HL-60/S4 treated with phorbol 12-myristate 13-acetate at 8.2 ng/mL for 4 days and 3 days (cell line): ENCODE results near the gene STARD7.
"Not testable (repeated sequence)": the region's sequence is repeated elsewhere in the genome, so short reads cannot be mapped to it uniquely, and the experiment has no call there.

Experiments
- in situ Hi-C: fragments of 300-500 bp; cut with MboI; formaldehyde crosslinking; loops from 2 replicates; pipeline ENCODE4 v1.15.0; 2022; ENCODE audit warnings: low sequenced_read_pairs

Gene STARD7

DNA sequence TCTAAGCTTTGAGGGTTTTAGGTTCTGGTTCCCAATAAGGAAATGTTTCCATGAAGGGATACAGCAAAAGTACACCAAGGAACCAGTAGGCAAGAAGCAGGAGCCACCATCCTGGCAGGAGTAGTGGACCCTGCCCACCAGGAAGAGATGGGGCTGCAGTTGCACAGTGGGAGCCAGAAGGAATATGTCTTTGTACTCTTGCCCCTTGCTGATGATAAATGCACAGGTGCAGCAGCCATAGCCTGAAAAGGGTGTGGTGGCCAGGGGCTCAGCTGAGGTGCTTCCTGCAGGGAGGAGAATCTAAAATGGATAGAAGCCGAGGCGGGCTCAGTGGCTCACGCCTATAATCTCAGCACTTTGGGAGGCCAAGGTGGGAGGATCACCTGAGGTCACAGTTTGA lies 29.6 kb upstream of the STARD7 start:
- in situ Hi-C loops: no loop called here

DNA sequence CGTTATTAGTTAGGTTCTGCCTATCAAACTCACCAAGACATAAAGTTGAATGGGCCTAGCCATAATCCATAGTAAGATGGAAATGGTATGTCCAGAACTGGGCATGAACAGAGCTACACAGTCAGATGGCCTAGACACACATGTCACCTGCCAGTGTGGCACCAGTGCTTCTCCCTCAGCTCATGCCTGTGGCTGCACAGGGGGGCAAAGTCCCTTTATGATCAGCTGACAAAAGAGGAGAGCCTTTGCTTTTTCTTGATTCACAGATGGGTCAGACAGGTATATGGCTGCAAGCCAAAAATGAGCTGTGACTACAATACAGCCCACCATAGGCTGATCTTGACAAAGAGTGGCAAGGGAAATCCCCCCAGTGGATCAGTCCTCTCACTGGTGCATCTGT lies 28.3 kb upstream of the STARD7 start:
- in situ Hi-C loops: no loop called here

DNA sequence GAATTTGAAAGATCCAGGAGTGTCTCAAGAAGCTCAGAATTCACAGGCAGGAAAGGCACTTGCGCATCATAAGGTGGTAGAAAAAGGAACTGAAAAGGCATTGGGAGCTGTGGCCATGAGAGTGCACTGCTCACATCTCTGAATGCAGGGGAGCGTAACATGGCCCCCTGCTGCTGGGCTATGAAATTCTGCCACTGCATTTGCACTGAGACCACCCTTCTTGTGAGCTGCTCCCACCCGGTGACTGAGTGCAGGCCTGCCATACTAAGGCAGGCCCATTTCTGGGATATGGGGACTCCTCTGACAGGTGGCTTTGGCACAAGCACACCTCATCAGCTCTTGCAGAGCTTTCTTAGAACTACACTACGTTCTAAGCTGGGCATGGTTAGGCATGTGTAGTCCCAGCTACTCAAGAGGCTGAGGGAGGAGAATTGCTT lies 25.3 kb upstream of the STARD7 start:
- in situ Hi-C loops: no loop called here

DNA sequence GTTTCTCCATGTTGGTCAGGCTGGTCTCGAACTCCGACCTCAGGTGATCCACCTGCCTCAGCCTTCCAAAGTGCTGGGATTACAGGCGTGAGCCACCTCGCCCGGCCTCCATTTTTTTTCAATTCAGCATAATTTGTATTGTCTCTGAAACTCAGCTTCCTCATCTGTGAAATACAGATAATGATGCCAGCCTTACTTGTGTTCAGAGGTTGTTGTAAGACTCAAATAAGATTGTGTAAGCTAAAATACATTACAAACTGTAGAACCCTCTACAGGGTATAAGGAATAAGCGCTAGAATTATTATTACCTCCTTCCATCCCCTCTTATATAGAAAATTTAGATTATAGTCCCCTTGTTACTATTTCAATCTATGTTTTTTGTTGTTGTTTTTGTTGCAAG lies 24.8 kb upstream of the STARD7 start:
- in situ Hi-C loops: no loop called here

DNA sequence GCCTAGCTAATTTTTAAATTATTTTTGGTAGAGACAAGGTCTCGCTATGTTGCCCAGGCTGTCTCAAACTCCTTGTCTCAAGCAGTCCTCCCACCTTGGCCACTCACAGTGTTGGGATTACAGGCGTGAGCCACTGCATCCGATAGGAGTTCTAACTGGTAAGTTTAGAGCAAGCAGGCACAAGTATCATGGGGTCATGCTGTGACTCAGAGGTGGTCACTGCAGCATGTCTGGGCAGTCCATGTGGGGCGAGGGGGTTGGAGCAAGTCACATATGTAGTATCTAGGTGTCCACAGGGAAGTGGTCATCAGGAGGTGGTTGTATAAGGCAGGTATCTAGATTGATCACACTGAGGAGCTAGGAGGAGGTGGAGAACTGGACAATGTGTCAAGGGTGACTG lies 22.7 kb upstream of the STARD7 start:
- in situ Hi-C loops: no loop called here

DNA sequence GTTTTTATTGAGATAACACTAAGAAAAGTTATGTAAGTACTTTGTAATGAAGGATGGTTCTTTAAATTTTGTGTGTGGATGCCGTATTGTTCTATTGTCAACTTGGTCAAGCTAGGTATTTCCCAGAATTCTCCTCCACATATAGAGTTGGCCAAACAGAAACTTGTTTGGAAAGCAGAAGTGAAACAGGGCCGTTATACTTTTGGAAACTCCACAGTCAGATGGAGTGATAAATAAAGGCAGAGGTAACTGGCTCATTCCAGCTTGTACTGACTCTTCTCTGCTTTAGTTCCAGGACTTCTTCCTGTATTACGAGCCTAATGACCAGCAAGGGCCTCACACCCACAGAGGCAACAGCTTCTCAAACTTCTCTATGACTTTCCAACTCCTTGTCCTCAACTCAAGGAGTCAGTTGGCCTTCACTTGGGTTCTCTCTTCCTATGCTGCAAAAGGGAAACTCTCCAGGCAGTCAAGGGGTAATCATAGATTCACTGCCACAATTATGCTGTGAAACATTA lies 16.4 kb upstream of the STARD7 start:
- in situ Hi-C loops: no loop called here

DNA sequence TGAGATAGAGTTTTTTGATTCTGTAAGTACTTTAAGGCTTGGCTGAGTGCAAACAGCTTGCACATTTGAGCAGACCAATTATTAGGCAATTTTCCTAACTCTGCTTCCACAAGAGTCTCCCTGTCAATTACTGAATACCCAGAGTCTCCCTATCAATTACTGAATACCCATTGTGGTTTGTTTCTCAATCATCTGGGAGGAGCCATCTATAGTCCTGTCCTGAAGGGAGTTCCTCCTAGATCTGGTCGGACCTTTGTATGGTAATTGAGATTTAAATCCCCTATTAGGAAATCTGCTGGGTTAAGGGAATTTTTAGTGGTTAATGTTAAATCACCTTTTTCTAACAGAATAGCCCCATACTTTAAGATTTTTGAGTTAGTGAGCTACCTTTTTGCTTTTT lies 12.5 kb upstream of the STARD7 start:
- in situ Hi-C loops: not testable (repeated sequence)

DNA sequence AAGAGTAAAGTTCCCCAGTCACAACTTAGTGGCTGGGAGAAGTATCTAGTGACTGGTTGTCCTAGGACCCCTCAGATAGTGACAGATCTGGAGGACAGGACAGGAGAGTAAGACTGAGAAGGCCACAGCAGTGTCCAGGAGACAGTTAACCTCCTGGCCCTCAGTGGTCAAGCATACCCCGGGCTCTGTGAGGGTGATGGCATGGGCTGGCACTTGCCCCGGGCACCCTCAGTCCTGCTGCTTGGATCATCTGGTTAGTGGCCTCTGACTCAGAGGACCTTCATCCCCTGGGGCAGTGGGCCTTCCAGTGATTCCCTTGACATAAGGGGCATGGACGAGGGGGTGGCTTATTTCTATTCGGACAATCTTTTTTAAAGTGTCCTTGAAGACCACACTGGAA lies 11.3 kb upstream of the STARD7 start:
- in situ Hi-C loops: not testable (repeated sequence)

DNA sequence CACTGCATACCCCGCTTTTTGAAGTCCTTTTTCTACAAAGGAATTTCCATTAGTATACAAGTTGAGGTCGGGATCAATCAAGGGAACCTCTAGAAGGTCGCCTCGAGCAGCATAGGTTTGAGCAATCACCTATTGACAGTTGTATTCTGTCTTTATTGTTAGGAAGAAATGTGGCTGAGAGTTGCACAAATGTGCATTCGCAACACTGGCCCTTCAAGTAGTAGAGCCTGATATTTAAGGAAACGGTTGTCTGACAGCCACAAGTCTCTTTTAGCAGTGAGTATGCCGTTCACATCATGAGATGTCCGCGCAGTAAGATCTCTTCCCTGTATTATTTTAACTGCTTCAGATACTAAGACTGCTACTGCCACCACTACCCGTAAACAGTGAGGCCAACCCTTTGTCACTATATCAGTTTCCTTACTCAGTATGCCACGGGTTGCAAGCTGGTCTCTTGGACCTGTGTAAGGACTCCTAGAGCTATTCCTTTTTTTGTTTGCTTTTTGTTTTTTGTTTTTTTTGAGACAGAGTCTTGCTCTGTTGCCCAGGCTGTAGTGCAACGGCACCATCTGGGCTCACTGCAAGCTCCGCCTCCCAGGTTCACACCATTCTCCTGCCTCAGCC lies 10.0 kb upstream of the STARD7 start:
- in situ Hi-C loops: no loop called here

DNA sequence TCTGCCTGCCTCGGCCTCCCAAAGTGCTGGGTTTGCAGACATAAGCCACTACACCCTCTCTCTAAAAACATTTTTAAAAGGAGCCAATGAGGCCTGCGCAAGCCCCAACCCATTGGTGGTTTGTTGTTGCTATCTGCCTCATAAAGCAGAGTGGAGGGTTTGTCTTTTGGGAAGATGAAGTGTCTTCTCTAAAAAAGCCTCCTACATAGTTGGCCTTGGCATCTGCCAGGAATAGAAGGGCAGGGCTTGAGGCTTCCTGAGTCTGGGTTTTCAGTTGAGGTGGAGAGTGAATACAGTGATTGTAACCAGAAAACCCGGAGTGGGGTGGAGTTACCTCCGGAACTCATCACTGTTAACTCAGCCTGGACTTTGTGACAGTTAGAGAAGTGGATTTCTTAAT lies 5.9 kb upstream of the STARD7 start:
- in situ Hi-C loops: no loop called here

DNA sequence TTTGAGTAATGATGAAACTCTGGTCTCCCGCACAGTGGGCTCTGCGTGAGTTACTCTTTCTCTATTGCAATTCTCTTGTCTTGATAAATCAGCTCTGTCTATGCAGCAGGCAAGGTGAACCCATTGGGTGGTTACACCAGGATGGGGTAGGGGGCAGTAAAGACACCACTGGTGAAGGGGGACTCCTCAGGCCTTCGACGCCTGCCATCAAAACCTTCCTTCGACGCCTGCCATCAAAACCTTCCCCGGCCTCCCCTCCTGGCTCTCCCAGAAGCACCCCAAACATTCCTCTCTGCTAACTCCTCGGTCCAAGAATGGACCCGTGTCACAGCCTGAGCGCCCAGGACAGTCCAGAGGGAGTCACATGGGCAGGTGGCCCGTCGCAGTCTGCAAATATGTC lies 4.8 kb upstream of the STARD7 start:
- in situ Hi-C loops: no loop called here

DNA sequence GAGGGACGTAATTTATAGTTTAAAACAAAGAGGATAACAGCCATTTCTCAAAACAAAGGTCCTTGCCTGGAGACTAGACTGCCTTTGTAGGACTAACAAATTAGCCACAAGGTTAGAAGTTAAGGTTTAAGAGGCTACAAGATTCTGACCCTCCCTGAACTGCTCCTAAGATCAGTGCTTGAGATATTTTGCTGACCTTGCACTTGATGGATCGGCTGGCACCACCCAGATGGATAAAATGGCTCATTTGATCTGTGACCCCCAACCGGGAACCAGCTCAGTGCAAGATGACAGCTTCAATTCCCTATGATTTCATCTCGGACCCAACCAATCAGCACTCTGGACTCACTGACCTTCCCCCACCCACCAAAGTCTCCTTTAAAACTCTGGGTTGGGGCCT lies 3.7 kb upstream of the STARD7 start:
- in situ Hi-C loops: no loop called here

DNA sequence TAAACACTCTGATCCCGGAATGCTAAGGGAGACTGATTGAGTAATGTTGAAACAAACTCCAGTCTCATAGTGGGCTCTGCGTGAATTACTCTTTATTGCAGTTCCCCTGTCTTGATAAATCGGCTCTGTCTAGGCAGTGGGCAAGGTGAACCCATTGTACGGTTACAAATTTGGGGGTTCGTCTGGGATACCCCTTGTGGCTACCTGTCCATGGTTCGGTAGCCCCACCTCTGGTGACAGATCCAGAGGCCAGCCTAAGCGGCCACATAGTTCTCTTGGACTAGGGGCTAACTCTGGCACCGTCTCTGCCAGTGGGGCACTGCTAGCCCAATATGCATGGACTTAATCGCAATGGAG lies 1.1 kb upstream of the STARD7 start:
- in situ Hi-C loops: no loop called here

DNA sequence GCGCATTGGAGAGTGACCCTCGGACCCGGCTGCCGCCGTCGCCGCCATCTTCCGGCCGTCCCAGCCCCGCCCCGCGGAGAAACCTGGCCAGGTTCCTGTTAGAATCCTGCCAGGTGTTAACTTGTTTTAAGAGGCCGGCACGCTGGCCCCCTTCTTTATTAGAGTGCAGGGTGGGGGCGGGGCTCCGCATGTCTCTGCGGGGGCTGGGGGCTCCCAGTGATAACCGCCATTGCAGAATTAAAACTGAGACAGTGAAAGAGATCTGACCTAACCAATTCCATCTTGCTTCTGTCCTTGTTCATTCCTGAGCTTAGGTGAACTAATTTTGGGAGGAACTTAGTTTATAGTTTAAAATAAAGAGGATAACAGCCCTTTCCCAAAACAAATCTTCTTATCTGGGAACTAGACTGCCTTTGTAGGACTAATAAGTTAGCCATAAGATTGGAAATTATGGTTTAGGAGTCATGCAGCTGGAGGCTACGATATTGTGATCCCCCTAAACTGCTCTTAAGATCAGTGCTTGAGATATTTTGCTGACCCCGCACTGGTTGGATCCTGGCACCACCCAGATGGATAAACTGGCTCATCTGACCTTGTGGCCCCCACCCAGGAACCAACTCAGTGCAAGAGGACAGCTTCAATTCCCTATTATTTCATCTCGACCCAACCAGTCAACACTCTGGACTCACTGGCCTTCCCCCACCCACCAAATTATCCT lies 543 bp upstream of the STARD7 start:
- in situ Hi-C loops: no loop called here

DNA sequence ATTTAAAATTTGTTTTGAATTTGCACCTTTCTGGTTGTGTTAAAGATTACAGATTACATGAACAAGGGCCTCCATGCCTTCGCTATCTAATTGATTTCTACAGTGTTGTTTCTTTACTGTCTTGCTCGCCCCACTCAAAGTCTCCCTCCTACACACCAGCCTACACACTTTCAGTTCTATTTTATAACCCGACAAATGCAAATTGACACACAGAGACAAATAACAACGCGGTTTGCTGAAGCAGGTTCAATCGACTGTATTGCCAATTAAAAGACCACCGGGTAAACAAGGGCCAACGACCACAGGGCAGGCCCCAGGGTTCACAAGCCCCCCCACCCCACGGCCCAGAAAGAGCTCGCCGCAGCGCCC lies 869 bp downstream of the STARD7 start:
- in situ Hi-C loops: no loop called here

DNA sequence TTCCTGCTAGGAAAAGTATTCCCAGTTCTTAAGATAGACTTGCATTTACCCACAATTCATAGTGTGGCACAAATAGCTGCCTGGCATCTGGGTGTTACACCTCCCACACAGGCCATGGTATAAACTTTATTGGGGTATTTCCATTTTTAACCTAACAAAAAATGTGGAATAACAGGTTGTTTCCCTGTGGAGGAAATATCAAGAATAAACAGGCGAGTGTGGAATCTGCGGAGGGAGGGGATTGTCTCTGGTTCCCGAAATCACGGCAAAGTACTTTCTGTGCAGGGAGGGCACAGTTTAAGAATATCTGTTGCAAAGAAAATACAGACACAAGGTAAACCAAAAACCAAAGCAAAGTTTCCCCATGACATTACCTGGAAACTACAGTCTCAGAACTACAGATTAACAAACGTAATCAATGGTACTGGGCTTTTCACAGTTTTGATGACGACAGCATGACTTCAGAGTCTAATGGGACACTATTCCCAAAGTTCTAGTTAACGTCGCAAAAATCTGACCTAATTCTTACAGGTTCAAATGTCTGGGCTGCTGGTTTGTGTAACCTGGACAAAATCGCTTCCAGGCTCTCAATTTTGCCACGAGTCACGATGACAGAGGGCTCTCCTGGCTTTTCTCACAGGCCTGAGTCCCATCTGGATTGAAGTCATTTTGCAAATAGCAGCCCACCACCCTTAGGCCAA lies 1.4 kb downstream of the STARD7 start:
- in situ Hi-C loops: no loop called here

DNA sequence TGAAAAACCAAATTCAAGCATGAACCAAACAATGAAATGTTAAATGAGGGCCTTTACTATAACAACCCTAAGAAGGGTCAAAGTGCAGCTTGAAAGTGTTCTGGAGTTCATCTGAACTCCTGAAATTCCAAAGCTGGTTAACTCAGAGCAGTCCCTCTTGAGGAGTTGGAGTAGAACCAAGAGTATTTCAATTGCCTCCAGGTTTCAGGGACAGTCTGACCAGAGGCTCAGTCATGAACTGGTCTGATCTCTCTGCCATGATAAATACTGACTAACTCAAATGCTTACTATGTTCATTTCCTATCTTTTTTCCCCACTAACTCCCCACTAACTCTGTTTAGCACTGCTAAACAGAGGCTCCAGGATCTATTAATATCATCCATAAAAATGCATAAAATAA lies 2.7 kb downstream of the STARD7 start:
- in situ Hi-C loops: no loop called here

DNA sequence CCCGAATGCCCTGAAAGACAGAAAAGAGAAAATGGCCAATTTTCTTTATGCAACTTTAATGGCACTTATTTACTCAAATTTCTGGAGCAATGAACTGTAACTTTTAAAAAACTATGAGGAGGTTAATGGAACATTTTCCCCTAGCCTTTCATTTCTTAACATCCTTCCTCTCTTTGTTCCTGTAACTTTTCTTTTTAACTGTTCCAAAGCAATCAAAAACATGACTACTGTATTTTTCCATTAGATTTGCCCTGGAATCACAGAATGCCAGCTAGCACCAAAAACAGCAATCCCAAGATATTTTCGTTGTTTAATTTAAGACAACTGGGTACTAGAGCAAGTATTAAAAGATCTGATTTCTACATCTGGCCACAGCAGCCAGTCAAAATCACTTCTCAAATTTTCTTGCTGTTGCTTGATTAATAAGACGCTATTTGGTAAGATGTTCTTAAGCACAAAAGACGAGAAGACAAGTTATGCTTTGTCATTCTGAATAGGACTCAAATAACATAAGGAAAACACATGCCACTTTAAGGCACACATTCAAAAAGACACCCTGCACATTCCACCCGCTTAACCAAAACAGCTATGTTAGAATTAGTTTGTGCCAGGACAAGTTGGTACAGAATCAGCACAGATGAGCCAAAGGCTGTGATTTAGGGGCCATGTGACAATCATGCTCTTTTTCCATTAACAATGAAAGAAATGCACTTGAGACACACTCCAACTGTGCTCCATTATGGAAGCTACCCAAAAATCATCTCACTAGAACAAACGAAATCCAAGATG lies 3.6 kb downstream of the STARD7 start:
- in situ Hi-C loops: no loop called here

DNA sequence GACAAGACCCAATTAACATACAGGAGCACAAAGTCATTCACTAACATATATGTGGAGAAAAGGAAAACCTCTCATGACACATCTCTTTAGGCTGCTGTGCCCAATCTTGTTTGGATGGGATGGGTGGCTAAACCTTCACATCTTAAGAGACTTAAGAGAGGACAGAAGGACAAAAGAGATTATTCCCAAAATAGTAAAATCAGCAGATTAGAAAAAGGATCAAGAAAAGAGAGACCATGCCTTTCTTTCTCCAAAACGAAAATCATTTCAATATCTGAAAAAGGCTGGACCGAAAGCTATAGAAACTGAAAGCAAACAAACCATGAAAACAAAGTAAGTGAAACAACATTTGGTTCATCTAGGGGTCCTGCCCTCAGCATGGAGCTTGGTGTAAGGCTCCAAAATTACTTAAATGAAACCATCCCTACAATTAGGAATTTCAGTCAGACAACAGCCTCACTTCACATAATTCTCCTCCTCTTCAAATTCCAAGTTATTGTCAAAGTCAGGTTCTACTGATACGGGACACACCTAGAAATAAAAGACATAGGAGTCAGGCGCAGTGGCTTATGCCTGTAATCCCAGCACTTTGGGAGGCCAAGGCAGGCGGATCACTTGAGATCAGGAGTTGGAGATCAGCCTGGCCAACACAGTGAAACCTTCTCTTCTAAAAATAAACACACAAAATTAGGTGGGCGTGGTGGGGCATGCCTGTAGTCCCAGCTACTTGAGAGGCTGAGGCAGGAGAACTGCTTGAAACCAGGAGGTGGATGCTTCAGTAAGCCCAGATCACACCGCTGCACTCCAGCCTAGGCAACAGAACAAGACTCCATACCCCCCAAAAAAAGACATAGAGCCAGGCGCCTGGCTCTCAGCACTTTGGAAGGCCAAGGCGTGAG lies 5.2 kb downstream of the STARD7 start:
- in situ Hi-C loops: no loop called here

DNA sequence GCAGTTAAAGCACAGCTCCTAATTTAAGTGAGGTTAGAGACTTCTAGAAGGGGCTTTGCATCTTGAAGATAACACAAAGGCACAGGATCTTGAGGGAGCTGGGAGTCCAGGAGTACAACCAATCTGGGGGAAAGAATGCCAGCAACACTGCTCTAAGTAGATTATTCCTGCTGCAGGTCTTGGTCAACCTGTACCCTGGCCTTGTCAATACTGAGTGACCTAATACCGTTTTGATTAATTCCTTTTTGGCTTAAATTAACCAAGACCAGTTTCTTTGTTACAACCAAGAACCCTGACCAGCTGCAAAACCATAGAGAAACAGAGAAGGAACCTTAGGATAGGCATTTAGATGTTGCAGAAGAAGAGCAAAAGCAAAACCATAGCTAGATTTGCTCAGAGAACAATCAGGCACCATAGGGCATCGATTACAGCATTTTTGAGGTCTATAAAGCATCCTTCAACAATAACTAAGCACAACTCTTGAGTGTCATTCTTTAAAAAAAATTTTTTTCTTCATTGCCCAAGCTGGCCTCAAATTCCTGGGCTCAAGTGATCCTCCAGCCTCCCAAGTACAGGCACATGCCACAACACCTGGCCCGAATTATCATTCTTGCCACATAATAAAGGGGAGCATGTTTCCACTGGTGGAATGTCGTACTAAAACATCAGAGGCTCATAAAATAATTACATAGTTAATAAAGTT lies 6.3 kb downstream of the STARD7 start:
- in situ Hi-C loops: no loop called here
